ENCODE measurements around the gene BLOC1S1. TPM values are rescaled to one million over a fixed set of nuclear protein-coding genes. Genes with fewer than 3 reads are reported as not detected.

BLOC1S1 gene
- total and polyA plus RNA-seq, 9 of the 15 experiments (the other 6 are each of a cell fraction or from before 2014, with no cell fraction given) = 75.2 to 161 (median 98.8) TPM

- TF ChIP-seq ATF6 (CRISPR knock-in tag; IDR thresholded peaks at IDR 0.05) (no peak), ZNF324 (CRISPR knock-in tag; IDR thresholded peaks at IDR 0.05) (no peak), ZNF778 (CRISPR knock-in tag; IDR thresholded peaks at IDR 0.05) (no peak), CHD2 (IDR thresholded peaks at IDR 0.05; ENCODE audit: low read depth, low read length) (no peak), EP300 (IDR thresholded peaks at IDR 0.05; ENCODE audit: low read length) (no peak), E2F6 (IDR thresholded peaks at IDR 0.05; ENCODE audit: borderline replicate concordance in 1 of 2, extremely low read depth in 1 of 2, insufficient read depth in 1 of 2, insufficient read length in 1 of 2, low read depth in 1 of 2, low read length in 1 of 2, poor library complexity in 1 of 2, severe bottlenecking in 1 of 2) (no peak), TBL1XR1 (IDR thresholded peaks at IDR 0.05; ENCODE audit: low read length in 2 of 2) (no peak), ZMIZ1 (IDR thresholded peaks at IDR 0.05; ENCODE audit: low read depth in 2 of 2, low read length in 2 of 2) (no peak), ZBTB9 (CRISPR knock-in tag; IDR thresholded peaks at IDR 0.05) (no peak; the same call in 1 of the 2 replicates), ZNF507 (tag; conservative IDR thresholded peaks at IDR 0.05) (no peak), POU5F1 (IDR thresholded peaks at IDR 0.05; ENCODE audit: borderline replicate concordance, low read depth, low read length, partially characterized antibody) (no peak), IRF1 (CRISPR knock-in tag; IDR thresholded peaks at IDR 0.05; ENCODE audit: borderline replicate concordance) (no peak), POLR2A (conservative IDR thresholded peaks at IDR 0.05) (peak; percentile 67), BCL6 (CRISPR knock-in tag; IDR thresholded peaks at IDR 0.05) (no peak), CTCFL (IDR thresholded peaks at IDR 0.05; ENCODE audit: borderline replicate concordance, insufficient read depth, low read depth, low read length, poor library complexity, severe bottlenecking) (no peak)
Observed at GRCh38 chr12:55724226-55724939, 8.5 kb downstream of the BLOC1S1 start (continued).
